Measurements from ENCODE around the gene ERBB4. TPM values are rescaled to one million over a fixed set of nuclear protein-coding genes. Genes with fewer than 3 reads are reported as not detected.

Gene ERBB4
- total and polyA plus RNA-seq, 9 donors, result 0.08 to 22.3 (median 1.2) TPM

- 80 to 86% (median 82%) methylated on average over 3 of the region's 3 CpGs for WGBS, 3 donors
These were observed 884.3 kb downstream of the ERBB4 start for GRCh38 chr2:211654211-211654780.

GRCh38 chr2:211652327-211652726 is 886.3 kb downstream of the ERBB4 start:
- 63 to 82% (median 78%) methylated on average over 1 of the region's 1 CpG for WGBS, 3 donors
- H3K27me3 ChIP-seq, result no peaks in the 10 kb centered on the region
- H3K4me1 ChIP-seq (ENCODE audit: insufficient read depth), result no peaks in the 10 kb centered on the region
- no peak for TF ChIP-seq EP300 (IDR thresholded peaks at IDR 0.05)
- no peak for TF ChIP-seq POLR2A (IDR thresholded peaks at IDR 0.05)
- no peak for TF ChIP-seq CTCF (IDR thresholded peaks at IDR 0.05)
- no peak overlapping the region for H3K4me3 ChIP-seq
- intact Hi-C loops (cut with DNase I), result no loop called here
- no peaks in the 10 kb centered on the region for H3K9me3 ChIP-seq
- no peak overlapping the region for H3K27ac ChIP-seq
- no peaks in the 10 kb centered on the region for H3K36me3 ChIP-seq
- DNase-seq, result no peak

More at GRCh38 chr2:211654211-211654780, 884.3 kb downstream of the ERBB4 start:
- Histone ChIP-seq H3K27me3 (no peaks in the 10 kb centered on the region), H3K9me3 (no peaks in the 10 kb centered on the region), H3K4me1 (ENCODE audit: insufficient read depth) (no peaks in the 10 kb centered on the region), H3K4me3 (no peak overlapping the region), H3K27ac (no peak overlapping the region), H3K36me3 (no peaks in the 10 kb centered on the region)
- intact Hi-C loops (cut with DNase I), result no loop called here
- TF ChIP-seq POLR2A (IDR thresholded peaks at IDR 0.05) (no peak), EP300 (IDR thresholded peaks at IDR 0.05) (no peak), CTCF (IDR thresholded peaks at IDR 0.05) (no peak)
- no peak for DNase-seq

GRCh38 chr2:211649331-211649730 is 889.3 kb downstream of the ERBB4 start:
- no peaks in the 10 kb centered on the region for H3K9me3 ChIP-seq
- H3K27me3 ChIP-seq, result no peaks in the 10 kb centered on the region
- no peaks in the 10 kb centered on the region for H3K4me1 ChIP-seq (ENCODE audit: insufficient read depth)
- 73 to 81% (median 78%) methylated on average over 2 of the region's 2 CpGs for WGBS, 3 donors
- H3K4me3 ChIP-seq, result no peak overlapping the region
- intact Hi-C loops (cut with DNase I), result no loop called here
- H3K36me3 ChIP-seq, result no peaks in the 10 kb centered on the region
- DNase-seq, result no peak
- H3K27ac ChIP-seq, result no peak overlapping the region
- TF ChIP-seq CTCF (IDR thresholded peaks at IDR 0.05) (no peak), EP300 (IDR thresholded peaks at IDR 0.05) (no peak), POLR2A (IDR thresholded peaks at IDR 0.05) (no peak)

- Histone ChIP-seq H3K9me3 (no peaks in the 10 kb centered on the region), H3K4me1 (ENCODE audit: insufficient read depth) (no peaks in the 10 kb centered on the region), H3K27ac (no peak overlapping the region), H3K36me3 (no peaks in the 10 kb centered on the region), H3K4me3 (no peak overlapping the region), H3K27me3 (no peaks in the 10 kb centered on the region)
- no peak for DNase-seq
- intact Hi-C loops (cut with DNase I), result no loop called here
- 58 to 67% (median 66%) methylated on average over 1 of the region's 1 CpG for WGBS, 3 donors
- TF ChIP-seq CTCF (IDR thresholded peaks at IDR 0.05) (no peak), EP300 (IDR thresholded peaks at IDR 0.05) (no peak), POLR2A (IDR thresholded peaks at IDR 0.05) (no peak)
These were observed 907.1 kb downstream of the ERBB4 start for GRCh38 chr2:211631503-211631902.

All from ovary (tissue), 9 donors.